ENCODE measurements around the gene UPK2.

Gene UPK2

DNA sequence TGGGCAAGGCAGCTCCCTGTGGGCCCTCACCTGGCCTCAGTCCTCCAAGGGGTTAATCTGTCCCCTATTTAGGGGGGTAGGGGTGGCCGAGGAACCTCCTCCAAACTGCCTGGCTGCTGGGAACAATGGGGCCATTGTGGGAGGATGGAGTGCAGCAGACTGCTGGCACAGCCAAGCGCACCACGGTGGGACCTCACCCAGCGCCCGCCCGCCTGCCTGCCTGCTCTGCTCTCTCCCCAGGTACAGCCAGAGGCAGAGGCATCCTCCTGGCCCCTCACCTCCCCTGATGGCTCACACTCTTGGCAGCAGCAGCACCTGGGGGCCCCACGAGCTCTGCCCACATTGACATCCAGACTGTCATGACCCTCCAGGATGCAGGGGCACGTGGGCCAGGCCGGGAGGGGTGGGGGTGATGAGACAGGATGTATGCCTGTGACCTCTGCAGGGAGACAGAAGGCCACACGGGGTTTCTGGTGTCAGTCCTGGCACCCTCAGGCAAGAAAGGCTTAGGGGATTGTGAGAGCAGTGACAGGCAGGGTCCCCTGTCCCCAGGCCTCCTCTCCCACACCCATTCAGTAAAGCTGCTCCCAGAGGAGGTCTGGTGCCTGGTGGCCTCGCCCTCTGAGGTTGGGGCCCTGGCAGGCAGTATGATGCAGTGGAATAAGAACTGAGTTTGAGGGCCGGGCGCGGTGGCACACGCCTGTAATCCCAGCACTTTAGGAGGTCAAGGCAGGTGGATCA, 41.8 kb upstream of the UPK2 start:
- no peak for TF ChIP-seq POLR2A (IDR thresholded peaks at IDR 0.05; ENCODE audit: low read length)
- no peak for TF ChIP-seq GATA1 (IDR thresholded peaks at IDR 0.05; ENCODE audit: low read depth, low read length)
- no peak for DNase-seq

DNA sequence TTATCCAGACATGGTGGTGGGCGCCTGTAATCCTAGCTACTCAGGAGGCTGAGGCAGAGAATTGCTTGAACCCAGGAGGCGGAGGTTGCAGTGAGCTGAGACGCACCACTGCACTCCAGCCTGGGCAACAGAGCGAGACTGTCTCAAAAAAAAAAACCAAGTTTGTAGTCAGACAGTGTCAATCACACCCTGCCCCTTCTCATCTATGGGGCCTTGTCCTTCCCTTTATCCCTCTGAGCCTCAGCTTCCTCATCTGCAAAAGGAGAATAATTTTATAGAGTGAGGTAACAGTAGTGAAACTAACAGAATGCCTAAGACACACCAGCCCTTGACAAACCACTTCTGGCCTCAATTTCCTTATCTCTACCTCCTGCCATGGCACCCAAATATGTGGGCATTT, 41.1 kb upstream of the UPK2 start:
- no peak for TF ChIP-seq GATA1 (IDR thresholded peaks at IDR 0.05; ENCODE audit: low read depth, low read length)
- no peak for TF ChIP-seq POLR2A (IDR thresholded peaks at IDR 0.05; ENCODE audit: low read length)
- no peak for DNase-seq

DNA sequence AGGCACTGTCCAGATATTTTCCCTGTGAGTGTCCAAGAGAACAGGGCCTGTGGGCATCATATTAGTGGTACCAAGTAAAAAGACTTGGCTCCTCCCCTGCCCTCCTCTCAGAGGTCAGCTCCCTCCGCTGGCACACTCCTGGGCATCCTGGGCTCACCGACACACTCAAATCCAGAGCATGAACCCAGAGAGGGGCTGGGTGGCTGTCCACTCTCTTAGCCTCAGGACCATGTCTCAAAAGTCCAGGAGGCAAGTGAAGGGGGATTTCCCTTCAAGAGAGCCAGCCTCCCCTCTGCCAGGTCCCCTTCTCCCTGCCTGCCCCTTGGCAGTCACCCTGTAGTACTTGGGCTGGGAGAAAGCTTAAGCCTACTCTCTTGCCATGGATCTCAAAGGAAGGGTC, 40.7 kb upstream of the UPK2 start:
- no peak for DNase-seq
- TF ChIP-seq GATA1 (IDR thresholded peaks at IDR 0.05; ENCODE audit: low read depth, low read length) (no peak), POLR2A (IDR thresholded peaks at IDR 0.05; ENCODE audit: low read length) (no peak)

DNA sequence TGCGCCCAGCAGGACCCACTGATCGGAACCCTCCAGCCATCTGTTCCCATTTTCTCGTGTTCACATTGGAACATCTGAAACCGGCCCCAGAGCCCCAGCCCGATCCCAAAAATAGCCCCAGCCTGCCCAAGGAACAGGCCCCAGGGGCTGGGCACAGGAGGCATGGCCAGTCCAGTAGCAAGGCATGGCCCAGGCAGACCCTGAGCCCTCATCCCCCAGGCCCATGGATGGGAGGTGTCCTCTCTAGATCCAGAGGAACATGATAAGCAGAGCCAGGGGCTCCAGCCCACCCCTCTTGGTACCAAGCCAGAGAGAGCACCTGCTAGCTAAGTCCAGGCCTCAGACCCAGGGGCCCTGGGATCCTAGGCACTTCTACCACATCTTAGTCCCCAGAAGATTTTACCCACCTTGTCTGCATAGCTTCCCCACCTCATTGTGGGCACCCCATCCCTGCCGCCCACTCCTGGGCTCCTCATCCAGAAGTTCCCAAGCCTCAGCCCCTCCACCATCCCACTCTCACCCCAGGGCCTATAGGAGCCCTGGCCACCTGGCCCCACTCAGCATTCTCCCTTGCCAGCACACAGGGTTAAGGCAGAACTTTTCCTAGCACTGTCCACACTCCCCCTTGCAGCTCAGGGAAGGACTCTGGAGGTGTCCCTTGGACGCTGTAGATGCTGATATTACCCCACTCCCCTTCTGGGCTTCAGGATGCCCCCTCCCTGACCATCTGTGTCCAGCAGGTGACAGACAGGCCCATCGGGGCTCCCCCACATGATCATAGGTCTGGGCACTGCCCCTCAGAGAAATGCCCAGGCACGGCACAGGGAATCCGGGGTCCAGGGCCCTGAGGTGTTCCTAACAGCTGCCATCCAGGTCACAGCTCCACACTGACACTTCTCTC, 39.9 kb upstream of the UPK2 start:
- TF ChIP-seq GATA1 (IDR thresholded peaks at IDR 0.05; ENCODE audit: low read depth, low read length) = no peak
- no peak for TF ChIP-seq POLR2A (IDR thresholded peaks at IDR 0.05; ENCODE audit: low read length)
- DNase-seq = no peak

DNA sequence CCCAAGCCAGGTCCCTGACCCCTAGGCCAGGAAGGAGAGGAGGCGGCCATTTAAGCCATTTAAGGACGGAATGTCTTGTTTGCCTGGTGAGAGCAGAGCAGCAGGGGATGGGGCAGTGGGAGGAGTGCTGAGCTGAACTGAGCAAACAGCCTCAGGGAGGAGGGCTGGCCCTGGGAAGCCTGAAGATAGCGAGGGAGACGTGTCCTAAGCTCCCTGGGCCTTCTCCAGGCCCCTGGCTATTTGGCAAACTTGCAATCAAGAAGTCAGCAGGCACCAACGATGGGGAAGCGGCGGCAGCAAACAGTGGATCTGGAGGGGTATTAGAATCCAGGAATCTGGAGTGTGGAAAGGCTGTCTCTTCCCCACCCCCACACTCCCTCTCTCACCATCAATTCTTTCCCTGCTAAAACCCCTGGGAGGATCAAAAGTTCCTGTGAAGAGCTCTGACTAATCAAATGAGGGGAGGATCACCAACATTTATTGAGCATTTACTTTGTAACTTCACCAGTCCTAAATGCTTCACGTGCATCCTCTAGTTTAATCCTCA, 39.2 kb upstream of the UPK2 start:
- TF ChIP-seq GATA1 (IDR thresholded peaks at IDR 0.05; ENCODE audit: low read depth, low read length) (no peak), POLR2A (IDR thresholded peaks at IDR 0.05; ENCODE audit: low read length) (no peak)
- no peak for DNase-seq

DNA sequence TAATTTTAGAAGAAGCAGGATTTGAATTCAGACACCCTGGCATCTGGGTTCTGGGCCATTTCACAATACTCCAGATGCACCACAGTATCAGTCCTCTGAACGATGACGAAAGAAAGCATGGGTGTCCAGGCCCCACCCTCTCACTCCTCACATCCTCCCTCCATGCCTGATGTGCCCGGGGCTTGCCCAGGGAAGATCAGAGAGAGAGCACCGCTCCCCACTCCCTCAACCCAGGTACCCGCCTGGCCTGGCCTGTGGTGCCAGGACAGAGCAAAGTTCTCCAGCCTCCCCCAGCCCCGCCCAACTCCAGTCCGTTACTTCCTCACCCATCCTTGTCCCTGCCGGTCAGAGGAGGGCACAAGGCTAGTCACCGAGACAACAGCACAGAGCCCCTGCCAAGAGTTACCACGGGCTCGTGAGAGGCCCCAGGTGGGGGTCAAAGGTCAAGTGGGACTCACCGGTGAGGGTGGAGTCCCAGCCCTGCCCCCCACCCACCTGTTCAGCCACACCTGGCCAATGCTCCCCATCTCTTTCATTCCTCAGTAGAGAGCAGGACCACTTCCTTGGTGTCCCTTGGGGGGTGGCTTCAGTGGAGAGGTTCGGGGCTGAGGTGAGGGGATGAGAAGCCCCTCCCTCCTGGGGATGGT, 38.5 kb upstream of the UPK2 start:
- peak in 1 of 2 experiments; percentile 53 for DNase-seq

DNA sequence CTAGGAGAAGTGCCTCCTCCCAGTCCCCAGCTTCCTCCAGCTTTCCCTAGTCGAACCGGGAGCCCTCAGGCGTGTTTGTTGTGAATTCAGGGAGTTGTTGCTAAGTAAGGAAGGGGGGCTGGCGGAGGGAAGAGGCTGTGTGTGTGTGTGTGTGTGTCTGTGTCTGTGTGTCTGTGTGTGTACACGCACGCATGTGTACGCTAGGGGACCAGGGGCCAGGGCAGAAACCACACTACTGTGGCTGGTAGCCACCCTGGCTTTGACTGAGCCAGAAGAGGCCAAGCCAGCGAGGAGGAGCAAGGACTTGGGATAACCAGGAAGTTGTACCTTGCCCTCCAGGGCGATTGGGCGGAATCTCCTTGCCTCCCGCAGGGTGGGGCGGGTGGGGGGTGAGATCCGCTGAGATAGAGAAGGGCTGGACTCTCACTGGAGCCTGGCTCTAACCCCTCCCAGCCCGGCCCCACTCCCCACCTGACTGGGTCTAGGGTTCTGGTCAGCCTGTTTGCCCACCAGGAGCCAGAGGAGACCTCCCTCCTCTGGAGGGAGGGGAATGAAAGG, 37.9 kb upstream of the UPK2 start:
- DNase-seq = peak; percentile 14 to 17
- TF ChIP-seq GATA1 (IDR thresholded peaks at IDR 0.05; ENCODE audit: low read depth, low read length) = no peak
- no peak for TF ChIP-seq POLR2A (IDR thresholded peaks at IDR 0.05; ENCODE audit: low read length)

More for the DNA sequence above, 38.5 kb upstream of the UPK2 start:
- TF ChIP-seq GATA1 (IDR thresholded peaks at IDR 0.05; ENCODE audit: low read depth, low read length) (no peak), POLR2A (IDR thresholded peaks at IDR 0.05; ENCODE audit: low read length) (no peak)

DNA sequence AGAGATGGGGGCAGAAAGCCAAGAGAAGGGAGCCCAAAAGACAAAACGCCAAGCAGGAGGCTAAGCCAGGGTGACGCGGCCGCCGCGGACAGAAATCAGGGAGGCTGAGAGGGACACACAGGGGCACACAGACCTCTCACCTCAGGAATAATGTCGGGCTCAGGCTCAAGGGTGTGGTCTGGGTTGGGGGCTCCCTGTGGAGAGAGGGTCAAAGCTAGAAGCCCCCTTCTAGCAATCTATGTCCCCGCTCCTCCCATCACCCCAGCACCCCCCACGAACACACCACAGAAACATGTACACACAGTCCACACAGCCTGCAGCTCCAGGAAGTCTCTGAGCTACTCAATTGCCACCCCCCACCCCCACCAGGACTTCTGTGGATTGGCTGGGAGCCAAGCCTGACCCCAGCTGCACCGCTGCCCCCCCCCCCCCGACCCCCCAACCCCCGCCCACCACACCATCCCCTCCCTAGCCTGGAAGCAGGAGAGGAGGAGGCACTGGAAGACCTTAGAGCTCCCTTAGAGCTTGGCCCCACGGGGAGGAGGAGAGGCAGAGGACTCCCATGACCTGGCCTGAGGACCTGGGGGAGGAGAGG, 37.3 kb upstream of the UPK2 start:
- DNase-seq = no peak
- TF ChIP-seq POLR2A (IDR thresholded peaks at IDR 0.05; ENCODE audit: low read length) (no peak), GATA1 (IDR thresholded peaks at IDR 0.05; ENCODE audit: low read depth, low read length) (no peak)

DNA sequence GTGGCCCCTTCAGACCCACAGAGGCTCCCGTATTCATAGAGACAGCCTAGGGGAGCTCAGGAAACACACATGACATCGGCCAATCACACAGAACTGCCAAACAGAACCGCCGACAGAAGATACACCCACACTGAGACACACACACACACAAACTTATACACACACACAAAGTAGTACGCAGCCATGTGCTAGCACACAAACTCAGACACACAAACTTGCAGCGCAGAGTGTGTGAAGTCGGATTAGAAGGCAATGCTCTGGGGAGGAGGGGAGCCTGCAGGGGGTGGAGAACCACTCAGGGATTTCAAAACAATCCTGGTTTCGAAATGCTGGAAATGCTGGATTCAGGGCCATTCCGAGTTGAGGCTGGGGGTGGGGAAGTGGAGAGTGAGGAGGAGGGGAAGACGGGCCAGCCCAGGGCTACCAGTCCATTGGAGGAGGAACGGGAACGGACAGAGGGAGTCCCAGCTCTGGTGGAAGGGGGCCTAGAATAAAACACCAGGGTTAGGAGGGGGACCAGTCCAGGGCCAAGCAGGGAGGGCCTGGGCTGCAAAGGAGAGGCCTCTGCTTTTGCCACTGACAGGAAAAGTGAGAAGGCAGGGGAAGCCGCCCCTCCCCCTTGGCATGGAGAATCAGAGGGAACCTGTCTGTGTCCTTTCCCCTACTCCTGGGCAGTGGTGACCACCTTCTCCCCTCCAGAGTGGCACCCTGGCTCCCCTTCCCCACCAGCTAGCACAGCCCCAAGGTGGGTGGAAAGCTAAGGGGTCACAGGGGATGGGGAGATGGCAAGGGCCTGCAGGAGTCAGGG, 34.8 kb upstream of the UPK2 start:
- no peak for DNase-seq
- TF ChIP-seq GATA1 (IDR thresholded peaks at IDR 0.05; ENCODE audit: low read depth, low read length) (no peak), POLR2A (IDR thresholded peaks at IDR 0.05; ENCODE audit: low read length) (no peak)

DNA sequence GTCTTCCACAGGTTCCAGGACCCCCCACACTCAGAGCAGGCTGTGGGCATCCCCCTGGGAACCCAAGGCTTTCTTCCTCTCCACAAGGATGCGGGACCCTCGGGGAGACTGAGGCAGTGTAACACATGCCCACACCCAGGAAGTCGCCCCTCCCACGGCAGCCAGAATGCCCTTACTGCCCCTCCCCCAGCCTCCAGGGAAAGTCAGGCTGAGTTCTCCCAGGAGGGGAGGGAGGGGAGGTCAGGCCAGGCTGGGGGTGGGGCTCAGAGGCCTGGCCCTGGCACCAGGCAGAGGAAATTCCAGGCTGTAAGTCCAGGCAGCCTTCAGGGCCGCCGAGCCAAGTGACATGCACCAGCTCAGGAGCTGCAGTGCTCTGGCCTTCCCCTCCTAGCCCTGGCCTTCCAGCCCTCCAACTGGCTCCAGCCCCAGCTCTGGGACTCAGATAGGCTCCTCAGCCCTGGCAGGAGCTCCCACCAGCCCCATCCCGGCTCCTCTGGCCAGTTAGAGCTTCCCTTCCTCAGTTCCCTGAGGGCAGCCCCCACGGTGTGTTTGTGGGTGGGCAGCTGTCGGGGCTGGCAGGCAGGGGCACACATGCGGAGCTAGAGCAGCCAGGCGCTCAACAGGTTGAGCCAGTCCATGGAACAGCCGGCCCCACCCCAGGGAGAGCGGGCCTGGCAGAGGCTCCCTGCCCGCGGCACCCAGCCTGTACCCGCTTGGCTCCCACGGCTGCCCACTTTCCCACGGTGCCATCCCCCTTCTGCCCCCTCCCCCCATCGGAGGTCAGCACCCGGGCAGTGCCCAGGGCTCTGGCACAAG, 34.0 kb upstream of the UPK2 start:
- TF ChIP-seq GATA1 (IDR thresholded peaks at IDR 0.05; ENCODE audit: low read depth, low read length) (no peak), POLR2A (IDR thresholded peaks at IDR 0.05; ENCODE audit: low read length) (no peak)
- no peak for DNase-seq

DNA sequence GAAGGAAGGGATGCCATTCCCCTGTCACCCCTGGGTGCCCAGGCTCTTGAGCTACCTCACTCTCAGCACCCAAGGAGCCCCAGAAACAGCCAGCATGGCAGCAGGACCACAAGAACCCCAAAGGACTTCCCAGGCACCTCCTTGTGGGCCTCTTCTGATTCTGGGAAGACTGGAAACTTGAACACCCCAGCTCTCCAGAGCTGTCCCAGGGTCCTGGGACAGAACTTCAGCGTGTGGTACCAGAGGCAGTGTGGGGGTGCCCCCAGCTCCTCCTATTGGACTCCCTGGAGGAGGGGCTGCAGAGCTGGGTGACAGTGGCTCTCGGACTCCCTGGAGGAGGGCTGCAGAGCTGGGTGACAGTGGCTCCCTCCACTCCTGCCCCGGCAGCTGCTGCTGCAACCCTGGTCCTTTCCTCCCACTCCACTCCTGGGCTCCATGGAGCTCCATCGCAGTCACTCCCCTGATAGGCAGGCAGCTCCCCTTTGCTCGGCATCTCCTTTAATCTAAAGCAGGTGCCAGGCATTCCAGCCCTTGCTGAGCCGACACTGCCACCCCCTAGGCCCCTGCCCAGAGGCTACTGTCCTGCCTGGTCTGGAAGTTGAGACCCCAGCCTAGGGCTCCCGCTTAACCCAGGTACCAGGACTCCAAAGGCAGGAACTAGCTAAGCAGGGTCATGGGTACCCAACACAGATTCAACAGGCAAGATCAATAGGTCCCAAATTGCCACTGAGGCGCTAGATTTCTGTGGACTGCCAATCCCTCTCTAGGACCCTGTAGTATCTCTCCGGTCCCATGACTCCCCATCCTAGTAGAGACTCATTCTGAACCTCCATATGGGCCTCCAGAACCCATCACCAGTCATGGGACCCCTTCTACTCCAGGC, 33.1 kb upstream of the UPK2 start:
- DNase-seq = no peak
- no peak for TF ChIP-seq POLR2A (IDR thresholded peaks at IDR 0.05; ENCODE audit: low read length)
- no peak for TF ChIP-seq GATA1 (IDR thresholded peaks at IDR 0.05; ENCODE audit: low read depth, low read length)
